ENCODE results near the gene ANGEL1. TPM values are rescaled to one million over a fixed set of nuclear protein-coding genes. Genes with fewer than 3 reads are reported as not detected.

The ANGEL1 gene
- total and polyA plus RNA-seq, 9 of the 15 experiments (the other 6 are each of a cell fraction or from before 2014, with no cell fraction given): 2.1 to 22.2 (median 7.3) TPM

DNA sequence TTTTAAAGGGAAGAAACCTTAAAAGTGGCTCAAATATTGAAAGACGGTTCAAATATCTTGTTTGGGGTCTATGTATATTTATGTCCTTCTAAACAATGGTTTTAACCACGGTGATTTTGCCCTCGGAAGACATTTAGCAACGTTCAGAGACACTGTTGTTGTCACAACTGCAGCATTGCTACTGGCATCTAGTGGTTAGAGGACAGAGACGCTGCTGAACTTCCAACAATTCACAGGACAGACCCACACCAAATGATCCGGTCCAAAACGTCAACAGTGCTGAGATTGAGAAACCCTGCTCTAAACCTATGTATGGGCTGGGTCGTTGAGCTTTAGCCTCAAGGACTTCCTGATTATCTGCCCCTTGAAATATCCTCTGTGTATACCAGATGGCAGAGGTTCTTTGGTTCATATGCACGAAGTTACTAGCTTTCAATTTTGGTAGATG lies 1.7 kb downstream of the ANGEL1 start (continued):
- TF ChIP-seq, protein P1, sequence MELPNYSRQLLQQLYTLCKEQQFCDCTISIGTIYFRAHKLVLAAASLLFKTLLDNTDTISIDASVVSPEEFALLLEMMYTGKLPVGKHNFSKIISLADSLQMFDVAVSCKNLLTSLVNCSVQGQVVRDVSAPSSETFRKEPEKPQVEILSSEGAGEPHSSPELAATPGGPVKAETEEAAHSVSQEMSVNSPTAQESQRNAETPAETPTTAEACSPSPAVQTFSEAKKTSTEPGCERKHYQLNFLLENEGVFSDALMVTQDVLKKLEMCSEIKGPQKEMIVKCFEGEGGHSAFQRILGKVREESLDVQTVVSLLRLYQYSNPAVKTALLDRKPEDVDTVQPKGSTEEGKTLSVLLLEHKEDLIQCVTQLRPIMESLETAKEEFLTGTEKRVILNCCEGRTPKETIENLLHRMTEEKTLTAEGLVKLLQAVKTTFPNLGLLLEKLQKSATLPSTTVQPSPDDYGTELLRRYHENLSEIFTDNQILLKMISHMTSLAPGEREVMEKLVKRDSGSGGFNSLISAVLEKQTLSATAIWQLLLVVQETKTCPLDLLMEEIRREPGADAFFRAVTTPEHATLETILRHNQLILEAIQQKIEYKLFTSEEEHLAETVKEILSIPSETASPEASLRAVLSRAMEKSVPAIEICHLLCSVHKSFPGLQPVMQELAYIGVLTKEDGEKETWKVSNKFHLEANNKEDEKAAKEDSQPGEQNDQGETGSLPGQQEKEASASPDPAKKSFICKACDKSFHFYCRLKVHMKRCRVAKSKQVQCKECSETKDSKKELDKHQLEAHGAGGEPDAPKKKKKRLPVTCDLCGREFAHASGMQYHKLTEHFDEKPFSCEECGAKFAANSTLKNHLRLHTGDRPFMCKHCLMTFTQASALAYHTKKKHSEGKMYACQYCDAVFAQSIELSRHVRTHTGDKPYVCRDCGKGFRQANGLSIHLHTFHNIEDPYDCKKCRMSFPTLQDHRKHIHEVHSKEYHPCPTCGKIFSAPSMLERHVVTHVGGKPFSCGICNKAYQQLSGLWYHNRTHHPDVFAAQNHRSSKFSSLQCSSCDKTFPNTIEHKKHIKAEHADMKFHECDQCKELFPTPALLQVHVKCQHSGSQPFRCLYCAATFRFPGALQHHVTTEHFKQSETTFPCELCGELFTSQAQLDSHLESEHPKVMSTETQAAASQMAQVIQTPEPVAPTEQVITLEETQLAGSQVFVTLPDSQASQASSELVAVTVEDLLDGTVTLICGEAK (IDR thresholded peaks at IDR 0.05): no peak
- TF ChIP-seq, protein P1 (CRISPR knock-in tag; IDR thresholded peaks at IDR 0.05): no peak
- TF ChIP-seq PTBP1 (IDR thresholded peaks at IDR 0.05; ENCODE audit: low read depth, low read length): no peak

Data from K562 (cell line).